Neural progenitor cell (in vitro differentiated cells): ENCODE results near the gene FAM161A. TPM values are rescaled to one million over a fixed set of nuclear protein-coding genes. Genes with fewer than 3 reads are reported as not detected.

Experiments used
- DNase-seq: peaks from one replicate; pipeline ENCODE4 v3.0.0-alpha.2; 2016; ENCODE audit warnings: low spot score
- H2AFZ ChIP-seq: fragments of 200-600 bp; sonication (generic); replicated peaks from 2 replicates; pipeline ENCODE4 v1.6.1; 2016; ENCODE audit warnings: antibody characterized with exemption
- H3F3A ChIP-seq: fragments of 200-600 bp; sonication (generic); 2 replicates; pipeline ENCODE4 v1.6.1; 2016; ENCODE audit warnings: antibody characterized with exemption, low read depth
- H3K27ac ChIP-seq: fragments of 200-600 bp; sonication (generic); 2 replicates; pipeline ENCODE4 v1.5.1; 2016; ENCODE audit warnings: mild to moderate bottlenecking
- H3K27me3 ChIP-seq: fragments of 200-600 bp; sonication (generic); 2 replicates; pipeline ENCODE4 v1.6.1; 2016; ENCODE audit warnings: mild to moderate bottlenecking, moderate library complexity
- H3K36me3 ChIP-seq: fragments of 200-600 bp; sonication (generic); 2 replicates; pipeline ENCODE4 v1.5.1; 2016
- H3K4me1 ChIP-seq: fragments of 200-600 bp; sonication (generic); 2 replicates; pipeline ENCODE4 v1.6.1; 2016; ENCODE audit warnings: mixed run types
- H3K4me2 ChIP-seq: fragments of 200-600 bp; sonication (generic); 2 replicates; pipeline ENCODE4 v1.6.1; 2016
- H3K4me3 ChIP-seq: fragments of 200-600 bp; sonication (generic); 2 replicates; pipeline ENCODE4 v1.5.1; 2016
- H3K79me2 ChIP-seq: fragments of 200-600 bp; sonication (generic); 2 replicates; pipeline ENCODE4 v1.6.1; 2016; ENCODE audit warnings: low read depth
- H3K9ac ChIP-seq: fragments of 200-600 bp; sonication (generic); 2 replicates; pipeline ENCODE4 v1.6.1; 2016
- H3K9me3 ChIP-seq: fragments of 200-600 bp; sonication (generic); 2 replicates; pipeline ENCODE4 v1.5.1; 2016; ENCODE audit warnings: low read depth
- H4K20me1 ChIP-seq: fragments of 200-600 bp; sonication (generic); 2 replicates; pipeline ENCODE4 v1.6.1; 2016; ENCODE audit warnings: low read depth
- H3K27ac Mint-ChIP-seq: 3 replicates; pipeline ENCODE4 v1.8.0; 2021; ENCODE audit warnings: mixed read lengths
- H3K27me3 Mint-ChIP-seq: 2 replicates; pipeline ENCODE4 v1.8.0; 2022; ENCODE audit warnings: low read depth, mild to moderate bottlenecking, inconsistent platforms, moderate library complexity, mixed read lengths; ENCODE audit not compliant: insufficient read depth
- H3K36me3 Mint-ChIP-seq: 3 replicates; pipeline ENCODE4 v1.8.0; 2021; ENCODE audit warnings: mixed read lengths
- H3K4me1 Mint-ChIP-seq: 3 replicates; pipeline ENCODE4 v1.8.0; 2021; ENCODE audit warnings: mixed read lengths
- H3K4me3 Mint-ChIP-seq: 3 replicates; pipeline ENCODE4 v1.8.0; 2021; ENCODE audit warnings: mild to moderate bottlenecking, moderate library complexity, mixed read lengths
- H3K9me3 Mint-ChIP-seq: 3 replicates; pipeline ENCODE4 v1.8.0; 2020; ENCODE audit warnings: mixed read lengths
- EZH2 ChIP-seq: fragments of 200-600 bp; sonication (generic); IDR thresholded peaks from 2 replicates; pipeline ENCODE4 v1.6.1; 2017; ENCODE audit warnings: antibody characterized with exemption, mild to moderate bottlenecking, moderate library complexity
- EZH2phosphoT487 ChIP-seq: fragments of 200-600 bp; sonication (generic); IDR thresholded peaks from 2 replicates; pipeline ENCODE4 v1.6.1; 2017; ENCODE audit warnings: antibody characterized with exemption
- total RNA-seq: library from RNA; depleted of rRNA; stranded (reverse); fragments of >200 nt; gene quantifications from 2 replicates; pipeline ENCODE4 v1.2.3, GENCODE V29; 2015; ENCODE audit warnings: low replicate concordance
- TF ChIP-seq, protein P1 (sequence below): fragments of 200-600 bp; sonication (generic); IDR thresholded peaks from 2 replicates; pipeline ENCODE4 v1.5.1; 2017; ENCODE audit warnings: antibody characterized with exemption, mild to moderate bottlenecking

The FAM161A gene
- total RNA-seq, 1 donor from 2014 or later, result 23.3 TPM

GRCh38 chr2:61841286-61841685 lies 12.6 kb downstream of the FAM161A start:
- Mint-ChIP-seq H3K9me3 (no peaks in the 10 kb centered on the region), H3K36me3 (peaks cover 19% of the 10 kb centered on the region), H3K27ac (no peak overlapping the region), H3K4me3 (no peak overlapping the region), H3K27me3 (peaks cover 3% of the 10 kb centered on the region), H3K4me1 (no peaks in the 10 kb centered on the region)
- Histone ChIP-seq H2AFZ (no peak overlapping the region), H3K4me1 (no peaks in the 10 kb centered on the region), H3K27me3 (no peaks in the 10 kb centered on the region), H3K9me3 (no peaks in the 10 kb centered on the region), H3K4me3 (no peak overlapping the region), H3K36me3 (no peaks in the 10 kb centered on the region), H3K9ac (no peak overlapping the region), H3F3A (no peaks in the 10 kb centered on the region), H4K20me1 (no peaks in the 10 kb centered on the region), H3K79me2 (no peaks in the 10 kb centered on the region), H3K4me2 (no peak overlapping the region), H3K27ac (no peak overlapping the region)
- TF ChIP-seq EZH2phosphoT487 (no peak), EZH2 (no peak)
- TF ChIP-seq, protein P1, sequence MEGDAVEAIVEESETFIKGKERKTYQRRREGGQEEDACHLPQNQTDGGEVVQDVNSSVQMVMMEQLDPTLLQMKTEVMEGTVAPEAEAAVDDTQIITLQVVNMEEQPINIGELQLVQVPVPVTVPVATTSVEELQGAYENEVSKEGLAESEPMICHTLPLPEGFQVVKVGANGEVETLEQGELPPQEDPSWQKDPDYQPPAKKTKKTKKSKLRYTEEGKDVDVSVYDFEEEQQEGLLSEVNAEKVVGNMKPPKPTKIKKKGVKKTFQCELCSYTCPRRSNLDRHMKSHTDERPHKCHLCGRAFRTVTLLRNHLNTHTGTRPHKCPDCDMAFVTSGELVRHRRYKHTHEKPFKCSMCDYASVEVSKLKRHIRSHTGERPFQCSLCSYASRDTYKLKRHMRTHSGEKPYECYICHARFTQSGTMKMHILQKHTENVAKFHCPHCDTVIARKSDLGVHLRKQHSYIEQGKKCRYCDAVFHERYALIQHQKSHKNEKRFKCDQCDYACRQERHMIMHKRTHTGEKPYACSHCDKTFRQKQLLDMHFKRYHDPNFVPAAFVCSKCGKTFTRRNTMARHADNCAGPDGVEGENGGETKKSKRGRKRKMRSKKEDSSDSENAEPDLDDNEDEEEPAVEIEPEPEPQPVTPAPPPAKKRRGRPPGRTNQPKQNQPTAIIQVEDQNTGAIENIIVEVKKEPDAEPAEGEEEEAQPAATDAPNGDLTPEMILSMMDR, result no peak
- no peak for DNase-seq

- H3K27ac ChIP-seq, result no peak overlapping the region
These were observed 19.0 kb downstream of the FAM161A start for GRCh38 chr2:61834893-61835292.

GRCh38 chr2:61833971-61834370 lies 19.9 kb downstream of the FAM161A start:
- H3K27me3 ChIP-seq, result no peaks in the 10 kb centered on the region
- H4K20me1 ChIP-seq, result no peaks in the 10 kb centered on the region
- H3K4me3 Mint-ChIP-seq, result no peak overlapping the region
- peaks cover 9% of the 10 kb centered on the region for H3K36me3 ChIP-seq
- H3K36me3 Mint-ChIP-seq, result peaks cover 12% of the 10 kb centered on the region
- H3K27me3 Mint-ChIP-seq, result no peaks in the 10 kb centered on the region
- no peaks in the 10 kb centered on the region for H3K9me3 Mint-ChIP-seq
- no peak overlapping the region for H3K9ac ChIP-seq
- DNase-seq, result no peak
- no peaks in the 10 kb centered on the region for H3K9me3 ChIP-seq
- H3K4me1 Mint-ChIP-seq, result peaks cover 2% of the 10 kb centered on the region
- TF ChIP-seq, protein P1, result no peak
- TF ChIP-seq EZH2phosphoT487 (no peak), EZH2 (no peak)
- no peak overlapping the region for H3K27ac ChIP-seq
- H3F3A ChIP-seq, result no peaks in the 10 kb centered on the region
- no peak overlapping the region for H3K27ac Mint-ChIP-seq
- H2AFZ ChIP-seq, result no peak overlapping the region
- H3K79me2 ChIP-seq, result no peaks in the 10 kb centered on the region
- H3K4me2 ChIP-seq, result no peak overlapping the region
- no peaks in the 10 kb centered on the region for H3K4me1 ChIP-seq
- H3K4me3 ChIP-seq, result no peak overlapping the region

More at GRCh38 chr2:61834893-61835292, 19.0 kb downstream of the FAM161A start:
- no peak overlapping the region for H3K9ac ChIP-seq
- DNase-seq, result no peak
- no peak overlapping the region for H3K4me3 ChIP-seq
- no peaks in the 10 kb centered on the region for H4K20me1 ChIP-seq
- no peak overlapping the region for H2AFZ ChIP-seq
- Mint-ChIP-seq H3K4me1 (peaks cover 2% of the 10 kb centered on the region), H3K4me3 (no peak overlapping the region), H3K27me3 (no peaks in the 10 kb centered on the region), H3K27ac (no peak overlapping the region), H3K9me3 (no peaks in the 10 kb centered on the region), H3K36me3 (peaks cover 12% of the 10 kb centered on the region)
- H3K4me1 ChIP-seq, result no peaks in the 10 kb centered on the region
- no peak overlapping the region for H3K4me2 ChIP-seq
- H3K27me3 ChIP-seq, result no peaks in the 10 kb centered on the region
- H3K9me3 ChIP-seq, result no peaks in the 10 kb centered on the region
- TF ChIP-seq, protein P1, result no peak
- TF ChIP-seq EZH2, result no peak
- TF ChIP-seq EZH2phosphoT487, result no peak
- H3K79me2 ChIP-seq, result no peaks in the 10 kb centered on the region
- H3F3A ChIP-seq, result no peaks in the 10 kb centered on the region
- peaks cover 9% of the 10 kb centered on the region for H3K36me3 ChIP-seq
